AG09309 (cell line): ENCODE data around the gene GJC2.

ENCODE experiments used
- DNase-seq: peaks from one replicate; pipeline ENCODE4 v3.0.0-alpha.2; 2010; ENCODE audit warnings: low read depth
- H3K4me3 ChIP-seq: 2 replicates; pipeline ENCODE4 v1.5.1; 2011; ENCODE audit warnings: mild to moderate bottlenecking, low read depth, low read length, moderate library complexity; ENCODE audit not compliant: control insufficient read depth
- CTCF ChIP-seq: IDR thresholded peaks from 2 replicates; pipeline ENCODE4 v1.5.1; 2011; ENCODE audit warnings: mild to moderate bottlenecking, low read depth, low read length, inconsistent platforms; ENCODE audit not compliant: insufficient read depth, control insufficient read depth; ENCODE audit errors: missing control alignments

Gene GJC2

GRCh38 chr1:228177721-228178710, 28.3 kb downstream of the GJC2 start:
- no peak overlapping the region for H3K4me3 ChIP-seq
- TF ChIP-seq CTCF, result no peak
- no peak for DNase-seq

GRCh38 chr1:228178737-228179684, 29.3 kb downstream of the GJC2 start:
- no peak for DNase-seq
- no peak overlapping the region for H3K4me3 ChIP-seq
- TF ChIP-seq CTCF, result no peak

GRCh38 chr1:228180271-228180958, 30.7 kb downstream of the GJC2 start:
- no peak overlapping the region for H3K4me3 ChIP-seq
- peak; percentile 22 for TF ChIP-seq CTCF
- DNase-seq, result no peak

GRCh38 chr1:228180959-228181644, 31.4 kb downstream of the GJC2 start:
- DNase-seq, result no peak
- TF ChIP-seq CTCF, result no peak
- no peak overlapping the region for H3K4me3 ChIP-seq

- no peak for DNase-seq
- no peak overlapping the region for H3K4me3 ChIP-seq
- no peak for TF ChIP-seq CTCF
Observed at GRCh38 chr1:228181645-228182034, 31.9 kb downstream of the GJC2 start.
